Transverse colon (tissue), 4 donors: ENCODE data around the gene SEPTIN8.

Experiments used
- CTCF ChIP-seq, 5 experiments: fragments of 200-600 bp in 3 of 5; fragments of 450-650 bp in 2 of 5; sonication (generic) in 3 of 5; IDR thresholded peaks; 1 replicate in 2 of 5; 2 replicates in 3 of 5; pipeline ENCODE4 v1.5.1; 2016 to 2017; ENCODE audit warnings: antibody characterized with exemption in 5 of 5, inconsistent platforms in 3 of 5, mild to moderate bottlenecking in 2 of 5, moderate library complexity in 1 of 5
- POLR2A ChIP-seq: fragments of 450-650 bp; IDR thresholded peaks from one replicate; pipeline ENCODE4 v1.6.1; 2016; ENCODE audit warnings: antibody characterized with exemption, mild to moderate bottlenecking, moderate library complexity
- POLR2AphosphoS5 ChIP-seq, 3 donors: sonication (generic); formaldehyde crosslinking; IDR thresholded peaks; one replicate each; pipeline ENCODE4 v1.6.1; 2016; ENCODE audit warnings: antibody characterized with exemption in 3 of 3

GRCh38 chr5:132776938-132777208, 166 bp downstream of the SEPTIN8 start:
- TF ChIP-seq CTCF (IDR thresholded peaks at IDR 0.05) (no peak), POLR2A (no peak), POLR2AphosphoS5 (IDR thresholded peaks at IDR 0.05) (no peak)
